HEK293 (cell line): Measurements from ENCODE around the gene RPN2.

ENCODE experiments used
- CTCF ChIP-seq: fragments of 450-650 bp; formaldehyde crosslinking; IDR thresholded peaks from 2 replicates; pipeline ENCODE4 v1.5.1; 2016; ENCODE audit warnings: missing biosample characterization, missing genetic modification characterization
- HOXC10 ChIP-seq: sonication (generic); formaldehyde crosslinking; IDR thresholded peaks from 2 replicates; pipeline ENCODE4 v1.8.1; 2023; ENCODE audit warnings: mild to moderate bottlenecking, missing genetic modification reagents
- MZF1 ChIP-seq: fragments of 450-650 bp; formaldehyde crosslinking; IDR thresholded peaks from 2 replicates; pipeline ENCODE4 v1.5.1; 2017; ENCODE audit warnings: missing biosample characterization, missing genetic modification characterization, borderline replicate concordance
- SP2 ChIP-seq: fragments of 450-650 bp; formaldehyde crosslinking; IDR thresholded peaks from 2 replicates; pipeline ENCODE4 v1.5.1; 2016; ENCODE audit warnings: missing biosample characterization, missing genetic modification characterization
- TCF7L2 ChIP-seq: IDR thresholded peaks from 2 replicates; pipeline ENCODE4 v1.6.1; 2011; ENCODE audit warnings: low read depth, mild to moderate bottlenecking, inconsistent platforms, low read length, moderate library complexity, borderline replicate concordance
- ZNF513 ChIP-seq: fragments of 450-650 bp; IDR thresholded peaks from 2 replicates; pipeline ENCODE4 v1.5.1; 2018; ENCODE audit warnings: missing biosample characterization, missing genetic modification characterization
- ZNF843 ChIP-seq: fragments of 450-650 bp; formaldehyde crosslinking; IDR thresholded peaks from 2 replicates; pipeline ENCODE4 v1.5.1; 2016; ENCODE audit warnings: missing biosample characterization, missing genetic modification characterization

- TF ChIP-seq MZF1 (tag by site-specific recombination) (no peak), CTCF (tag by site-specific recombination) (no peak), TCF7L2 (no peak), HOXC10 (CRISPR knock-in tag) (no peak), SP2 (no peak), ZNF843 (no peak), ZNF513 (no peak)
Measured at GRCh38 chr20:37288091-37288490, 109.0 kb downstream of the RPN2 start.
